ENCODE results near the gene NLRP13.
"Not testable (repeated sequence)": the region's sequence is repeated elsewhere in the genome, so short reads cannot be mapped to it uniquely, and the experiment has no call there.

Gene NLRP13, protein sequence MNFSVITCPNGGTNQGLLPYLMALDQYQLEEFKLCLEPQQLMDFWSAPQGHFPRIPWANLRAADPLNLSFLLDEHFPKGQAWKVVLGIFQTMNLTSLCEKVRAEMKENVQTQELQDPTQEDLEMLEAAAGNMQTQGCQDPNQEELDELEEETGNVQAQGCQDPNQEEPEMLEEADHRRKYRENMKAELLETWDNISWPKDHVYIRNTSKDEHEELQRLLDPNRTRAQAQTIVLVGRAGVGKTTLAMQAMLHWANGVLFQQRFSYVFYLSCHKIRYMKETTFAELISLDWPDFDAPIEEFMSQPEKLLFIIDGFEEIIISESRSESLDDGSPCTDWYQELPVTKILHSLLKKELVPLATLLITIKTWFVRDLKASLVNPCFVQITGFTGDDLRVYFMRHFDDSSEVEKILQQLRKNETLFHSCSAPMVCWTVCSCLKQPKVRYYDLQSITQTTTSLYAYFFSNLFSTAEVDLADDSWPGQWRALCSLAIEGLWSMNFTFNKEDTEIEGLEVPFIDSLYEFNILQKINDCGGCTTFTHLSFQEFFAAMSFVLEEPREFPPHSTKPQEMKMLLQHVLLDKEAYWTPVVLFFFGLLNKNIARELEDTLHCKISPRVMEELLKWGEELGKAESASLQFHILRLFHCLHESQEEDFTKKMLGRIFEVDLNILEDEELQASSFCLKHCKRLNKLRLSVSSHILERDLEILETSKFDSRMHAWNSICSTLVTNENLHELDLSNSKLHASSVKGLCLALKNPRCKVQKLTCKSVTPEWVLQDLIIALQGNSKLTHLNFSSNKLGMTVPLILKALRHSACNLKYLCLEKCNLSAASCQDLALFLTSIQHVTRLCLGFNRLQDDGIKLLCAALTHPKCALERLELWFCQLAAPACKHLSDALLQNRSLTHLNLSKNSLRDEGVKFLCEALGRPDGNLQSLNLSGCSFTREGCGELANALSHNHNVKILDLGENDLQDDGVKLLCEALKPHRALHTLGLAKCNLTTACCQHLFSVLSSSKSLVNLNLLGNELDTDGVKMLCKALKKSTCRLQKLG

DNA sequence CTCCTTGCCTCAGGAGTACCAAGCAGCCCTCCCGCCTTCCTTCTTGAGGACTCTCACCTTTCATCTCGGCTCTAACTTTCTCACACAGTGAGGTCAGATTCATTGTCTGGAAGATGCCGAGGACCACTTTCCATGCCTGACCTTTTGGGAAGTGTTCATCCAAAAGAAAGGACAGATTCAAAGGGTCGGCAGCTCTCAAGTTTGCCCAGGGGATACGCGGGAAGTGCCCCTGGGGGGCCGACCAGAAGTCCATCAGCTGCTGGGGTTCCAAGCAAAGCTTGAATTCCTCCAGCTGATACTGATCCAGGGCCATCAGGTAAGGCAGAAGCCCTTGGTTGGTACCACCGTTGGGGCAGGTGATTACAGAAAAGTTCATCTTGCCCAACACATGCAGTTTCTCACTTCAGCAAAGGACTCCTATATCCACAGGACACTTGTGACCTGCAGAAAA is at the start of gene NLRP13:
TSS of gene NLRP13 (minus strand) at position 401 of the 451 bp plus-strand sequence. CDS start at position 376, 25 bp downstream.
- no peak for DNase-seq (ENCODE audit: low read depth, low spot score)

DNA sequence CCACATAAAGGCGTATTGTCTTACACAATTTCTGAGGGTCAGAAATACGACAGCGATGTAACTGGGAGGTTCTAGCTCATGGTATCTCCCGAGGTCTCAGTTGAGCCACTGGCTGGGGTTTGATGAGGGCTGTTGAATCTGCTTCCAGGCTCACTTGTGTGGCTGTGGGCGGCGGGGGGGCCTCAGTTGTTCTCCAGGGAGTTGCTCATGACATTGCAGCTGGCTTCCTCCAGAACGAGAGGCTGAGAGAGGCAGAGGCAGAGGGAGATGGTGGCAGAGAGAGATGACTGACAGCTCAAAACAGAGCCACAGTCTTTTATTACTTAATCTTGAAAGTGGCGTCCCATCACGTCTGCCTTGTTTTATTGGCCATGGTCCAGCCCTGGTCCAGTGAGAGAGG is 48.3 kb upstream of the NLRP13 start:
- no peak for DNase-seq (ENCODE audit: low read depth, low spot score)

DNA sequence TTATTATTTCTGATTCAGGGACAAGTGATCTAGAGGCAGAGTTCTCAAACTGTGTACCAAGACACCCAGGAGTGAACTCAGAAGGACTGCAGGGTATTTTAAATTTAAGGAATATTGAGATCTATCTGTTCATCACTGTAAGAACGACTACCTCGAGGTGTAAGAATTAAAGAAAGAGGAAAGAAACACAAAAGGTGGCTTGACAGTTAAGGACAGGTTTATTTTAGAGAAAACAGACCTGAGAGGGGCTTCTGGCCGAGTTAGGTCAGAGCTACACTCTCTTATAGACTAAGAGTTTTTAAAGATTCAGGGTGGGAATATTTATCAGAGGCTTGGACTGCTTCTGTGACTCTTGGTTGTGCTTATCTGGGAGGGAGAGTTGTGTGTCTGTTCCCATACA is 41.8 kb upstream of the NLRP13 start:
- no peak for DNase-seq (ENCODE audit: low read depth, low spot score)

DNA sequence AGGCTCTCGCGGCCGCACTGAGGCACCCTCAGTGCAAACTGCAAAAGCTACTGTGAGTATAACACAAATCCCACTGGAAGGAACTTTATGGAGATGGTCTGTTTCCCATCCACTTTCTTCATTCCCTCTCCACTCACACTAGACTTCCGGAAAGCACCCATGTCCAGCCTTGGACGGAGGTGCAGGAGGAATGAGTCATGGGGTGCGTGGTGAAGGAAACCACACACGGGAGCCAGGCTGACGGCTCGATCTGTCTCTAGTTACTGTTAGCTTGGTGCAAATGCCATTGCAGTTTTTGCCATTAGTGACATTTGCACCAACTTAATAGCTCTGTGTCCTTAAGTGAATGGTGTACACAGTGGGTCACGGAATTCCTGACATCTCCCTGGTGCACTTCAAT is 30.1 kb upstream of the NLRP13 start:
- DNase-seq (ENCODE audit: low read depth, low spot score), result no peak

DNA sequence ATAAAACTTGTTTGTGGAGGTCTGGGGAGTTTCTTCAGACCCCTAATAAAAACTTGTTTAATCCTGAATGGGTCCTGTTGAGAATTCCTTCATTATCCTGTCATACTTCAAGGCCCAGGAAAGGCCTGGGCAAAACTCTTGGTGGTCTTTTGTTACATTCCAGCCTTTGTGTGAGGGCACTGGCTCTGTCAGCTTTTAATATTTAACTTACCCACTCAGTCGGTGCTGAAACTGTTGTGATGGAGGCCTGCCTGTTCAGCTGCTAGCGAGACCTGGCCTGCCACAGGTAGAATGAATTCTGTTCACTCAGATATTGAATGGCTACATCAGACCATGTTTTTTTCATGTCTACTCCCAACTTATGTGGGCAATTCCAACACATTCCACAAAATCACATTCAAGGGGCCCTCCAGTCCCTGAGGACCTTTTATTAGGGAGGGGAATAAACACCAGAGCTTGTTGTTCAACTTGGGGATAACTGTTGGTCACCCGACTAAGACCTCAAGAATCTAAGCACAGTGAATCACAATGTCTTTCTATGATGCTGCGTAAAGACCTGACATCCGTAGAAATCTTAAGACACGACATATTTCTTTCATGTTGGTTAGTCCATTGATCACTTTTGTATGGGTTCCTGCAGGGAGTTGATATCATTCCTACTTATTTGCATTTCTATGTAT is 28.0 kb upstream of the NLRP13 start:
- no peak for DNase-seq (ENCODE audit: low read depth, low spot score)

DNA sequence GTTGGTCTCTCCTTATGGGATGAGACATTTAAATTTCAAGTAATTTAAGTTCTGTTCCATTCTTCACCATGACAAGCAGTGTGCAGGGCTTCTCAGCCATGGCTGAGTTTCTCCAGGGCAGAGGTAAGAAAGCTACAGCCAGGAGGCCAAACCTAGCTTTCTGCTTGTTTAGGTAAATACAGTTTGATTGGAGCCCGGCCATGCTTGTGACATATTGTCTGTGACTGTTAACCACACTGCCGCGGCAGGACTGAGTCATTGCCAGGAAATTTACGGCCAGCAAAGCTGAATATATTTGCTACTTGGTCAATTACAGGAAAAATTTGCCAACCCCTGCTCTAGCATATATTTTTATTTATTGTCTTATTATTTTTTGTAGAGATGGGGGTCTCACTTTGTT is 26.2 kb upstream of the NLRP13 start:
- no peak for DNase-seq (ENCODE audit: low read depth, low spot score)

DNA sequence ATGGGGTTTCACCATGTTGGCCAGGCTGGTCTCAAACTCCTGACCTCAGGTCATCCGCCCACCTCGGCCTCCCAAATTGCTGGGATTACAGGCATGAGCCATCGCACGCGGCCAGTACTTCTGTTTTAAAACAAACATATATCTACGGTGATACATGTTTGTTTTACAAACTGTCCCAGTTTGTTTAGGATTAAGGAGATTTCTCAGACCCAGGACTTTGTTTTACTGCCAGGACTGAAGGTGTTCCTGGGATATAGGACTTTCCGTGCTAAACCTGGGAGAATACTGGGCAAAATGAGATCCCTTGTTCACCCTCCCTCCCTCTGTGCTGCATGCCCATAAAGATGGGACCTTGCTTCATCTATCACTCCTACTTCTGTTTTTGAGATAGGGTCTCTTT is 24.3 kb upstream of the NLRP13 start:
- no peak for DNase-seq (ENCODE audit: low read depth, low spot score)

DNA sequence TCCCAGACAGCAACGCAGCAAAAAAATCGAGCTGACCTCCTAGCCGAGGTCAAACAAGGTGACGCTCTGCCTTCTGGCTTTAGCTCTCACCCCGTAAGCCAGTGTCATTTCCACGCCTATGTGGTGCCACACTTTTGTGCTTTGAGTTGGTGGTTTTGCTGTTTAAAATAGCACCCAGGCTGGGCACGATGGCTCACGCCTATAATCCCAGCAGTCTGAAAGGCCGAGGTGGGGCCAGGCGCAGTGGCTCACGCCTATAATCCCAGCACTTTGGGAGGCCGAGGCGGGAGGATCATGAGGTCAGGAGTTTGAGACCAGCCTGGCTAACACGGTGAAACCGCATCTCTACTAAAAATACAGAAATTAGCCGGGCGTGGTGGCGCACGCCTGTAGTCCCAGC is 18.4 kb upstream of the NLRP13 start:
- not testable (repeated sequence) for DNase-seq (ENCODE audit: low read depth, low spot score)

DNA sequence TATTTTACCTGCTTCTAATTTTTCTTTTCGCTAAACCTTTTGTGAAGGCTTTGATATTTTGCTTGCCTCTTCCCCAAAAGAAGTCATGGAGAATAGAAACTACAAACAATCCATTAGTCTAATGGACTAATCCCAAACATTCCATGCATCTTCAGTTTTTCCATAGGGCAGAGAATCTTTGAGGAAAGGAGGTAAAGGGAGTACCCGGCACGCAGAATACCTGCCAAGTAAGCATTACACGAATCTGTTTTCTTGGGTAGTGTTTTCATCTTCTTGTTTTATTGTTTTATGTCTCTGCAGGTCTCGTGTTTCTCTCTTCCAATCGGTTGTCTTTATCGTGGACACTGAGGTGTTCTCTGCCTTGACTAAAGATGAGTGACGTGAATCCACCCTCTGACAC is 15.4 kb upstream of the NLRP13 start, which contains the start of gene NLRP8:
TSS of gene NLRP8 (plus strand) at position 301 of the 400 bp plus-strand sequence.
- DNase-seq (ENCODE audit: low read depth, low spot score), result no peak

DNA sequence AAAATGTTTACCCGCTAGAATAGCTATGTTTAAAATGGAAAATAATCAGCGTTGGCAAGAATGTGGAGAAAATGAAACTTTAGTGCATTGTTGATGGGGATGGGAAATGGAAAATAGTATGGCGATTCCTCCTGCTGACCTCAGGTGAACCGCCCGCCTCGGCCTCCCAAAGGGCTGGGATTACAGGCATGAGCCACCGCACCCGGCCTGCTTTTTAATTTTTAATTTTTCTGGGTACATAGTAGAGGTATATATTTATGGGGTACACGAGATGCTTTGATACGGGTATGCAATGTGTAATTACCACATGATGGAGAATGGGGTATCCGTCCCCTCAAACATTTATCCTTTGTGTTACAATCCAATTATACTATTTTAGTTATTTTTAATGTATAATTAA is 8.2 kb upstream of the NLRP13 start:
- no peak for DNase-seq (ENCODE audit: low read depth, low spot score)

DNA sequence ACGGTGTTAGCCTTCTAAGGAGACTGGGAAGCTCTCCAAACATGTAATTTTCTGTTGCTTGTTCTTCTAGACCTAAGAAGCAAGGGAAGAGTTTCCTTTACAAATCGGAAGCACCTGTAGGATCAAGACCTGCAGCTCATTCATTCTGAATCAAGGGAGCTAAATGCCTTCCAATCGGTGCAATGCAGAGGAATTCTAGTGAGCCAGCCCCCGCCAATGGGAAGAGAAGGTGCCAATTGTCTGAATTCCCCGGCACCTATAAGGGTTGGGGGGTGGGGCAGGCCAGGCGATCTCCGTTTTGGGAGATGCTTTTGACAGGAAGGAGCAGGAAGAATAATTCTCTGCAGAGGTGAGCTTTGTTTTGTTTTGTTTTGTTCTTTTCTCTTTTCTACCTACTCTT is 7.1 kb upstream of the NLRP13 start:
- DNase-seq (ENCODE audit: low read depth, low spot score), result no peak

DNA sequence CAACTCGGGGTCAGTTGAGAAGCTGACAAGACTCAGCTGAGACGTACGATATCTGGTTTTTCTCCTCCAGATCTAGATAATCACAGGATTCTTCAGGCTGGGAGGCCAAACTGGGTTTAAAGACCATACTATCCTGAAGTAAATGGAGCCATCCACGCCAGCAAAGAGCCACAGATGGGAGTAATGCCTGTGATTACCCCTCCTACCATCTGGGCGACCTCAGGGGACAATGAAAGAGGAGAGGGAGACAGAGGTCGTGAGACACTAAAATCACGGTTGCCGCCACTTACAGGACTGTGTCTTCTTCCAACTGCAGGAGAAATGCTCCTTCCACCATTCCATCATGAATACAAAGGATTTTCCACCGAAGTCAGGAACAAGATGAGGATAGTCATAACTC is 3.1 kb upstream of the NLRP13 start:
- no peak for DNase-seq (ENCODE audit: low read depth, low spot score)

DNA sequence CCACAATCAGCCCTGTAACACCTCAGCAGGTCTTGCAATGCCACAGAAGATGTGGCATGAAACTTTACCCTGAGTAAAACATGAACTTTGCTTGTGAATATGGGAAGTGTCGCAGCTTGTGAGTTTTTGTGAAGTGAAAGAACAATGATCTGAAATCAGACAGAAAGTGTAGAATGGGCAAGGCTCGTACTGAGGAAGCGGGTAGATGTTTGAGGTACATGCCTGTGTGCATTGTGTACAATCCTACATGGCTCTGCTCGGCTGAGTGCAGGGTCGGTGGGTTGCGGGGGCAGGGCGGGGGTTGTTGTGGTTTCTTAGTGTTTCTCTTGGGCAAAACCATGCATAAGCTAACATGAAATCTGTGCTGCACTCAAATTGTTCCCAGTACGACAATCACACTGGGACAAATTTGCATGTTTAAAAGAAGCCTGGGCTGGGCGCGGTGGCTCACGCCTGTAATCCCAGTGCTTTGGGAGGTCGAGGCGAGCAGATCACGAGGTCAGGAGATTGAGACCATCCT is 1.1 kb downstream of the NLRP13 start:
- no peak for DNase-seq (ENCODE audit: low read depth, low spot score)

DNA sequence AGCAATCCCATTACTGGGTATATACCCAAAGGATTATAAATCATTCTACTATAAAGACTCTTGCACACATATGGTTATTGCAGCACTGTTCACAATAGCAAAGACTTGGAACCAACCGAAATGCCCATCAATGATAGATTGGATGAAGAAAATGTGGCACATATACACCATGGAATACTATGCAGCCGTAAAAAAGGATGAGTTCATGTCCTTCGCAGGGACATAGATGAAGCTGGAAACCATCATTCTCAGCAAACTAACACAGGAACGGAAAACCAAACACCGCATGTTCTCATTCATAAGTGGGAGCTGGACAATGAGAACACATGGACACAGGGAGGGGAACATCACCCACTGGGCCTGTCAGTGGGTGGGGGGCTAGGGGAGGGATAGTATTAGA is 2.9 kb downstream of the NLRP13 start:
- not testable (repeated sequence) for DNase-seq (ENCODE audit: low read depth, low spot score)

DNA sequence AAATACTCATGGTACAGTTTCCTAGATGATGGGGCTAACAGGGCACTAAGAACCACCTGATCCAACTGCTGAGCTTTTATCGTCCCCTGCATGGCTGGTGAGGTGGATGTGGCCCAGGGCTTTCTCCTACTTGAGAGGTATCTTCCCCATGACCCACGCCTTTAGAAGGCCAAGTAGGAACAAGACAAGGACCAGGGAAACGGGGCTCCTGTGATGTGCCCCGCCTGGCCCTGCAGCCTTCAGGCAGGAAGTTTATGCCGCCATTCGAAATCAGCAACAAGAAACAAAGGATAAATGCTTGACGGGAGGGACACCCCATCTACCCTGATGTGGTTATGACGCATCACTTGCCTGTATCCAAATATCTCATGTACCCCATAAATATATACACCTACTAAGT is 4.1 kb downstream of the NLRP13 start:
- no peak for DNase-seq (ENCODE audit: low read depth, low spot score)

DNA sequence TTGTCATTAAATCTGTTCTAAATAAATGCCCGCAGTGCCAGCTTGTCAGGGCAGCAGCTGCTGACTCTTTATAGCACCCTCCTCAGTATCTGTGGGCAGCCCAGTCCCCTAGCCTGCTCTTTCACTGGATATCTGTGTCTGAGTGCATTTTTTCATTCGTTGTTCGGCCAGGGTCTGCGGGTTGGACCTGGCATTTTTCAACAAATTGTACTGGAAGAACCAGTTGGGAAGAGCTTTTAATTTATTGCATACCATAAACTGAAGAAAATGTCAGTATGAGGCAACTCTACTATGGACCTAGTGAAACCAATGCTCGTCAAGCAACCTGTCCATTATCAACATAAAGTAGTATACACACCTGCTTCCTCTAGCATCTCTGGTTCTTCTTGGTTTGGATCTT is 8.6 kb downstream of the NLRP13 start:
- no peak for DNase-seq (ENCODE audit: low read depth, low spot score)

DNA sequence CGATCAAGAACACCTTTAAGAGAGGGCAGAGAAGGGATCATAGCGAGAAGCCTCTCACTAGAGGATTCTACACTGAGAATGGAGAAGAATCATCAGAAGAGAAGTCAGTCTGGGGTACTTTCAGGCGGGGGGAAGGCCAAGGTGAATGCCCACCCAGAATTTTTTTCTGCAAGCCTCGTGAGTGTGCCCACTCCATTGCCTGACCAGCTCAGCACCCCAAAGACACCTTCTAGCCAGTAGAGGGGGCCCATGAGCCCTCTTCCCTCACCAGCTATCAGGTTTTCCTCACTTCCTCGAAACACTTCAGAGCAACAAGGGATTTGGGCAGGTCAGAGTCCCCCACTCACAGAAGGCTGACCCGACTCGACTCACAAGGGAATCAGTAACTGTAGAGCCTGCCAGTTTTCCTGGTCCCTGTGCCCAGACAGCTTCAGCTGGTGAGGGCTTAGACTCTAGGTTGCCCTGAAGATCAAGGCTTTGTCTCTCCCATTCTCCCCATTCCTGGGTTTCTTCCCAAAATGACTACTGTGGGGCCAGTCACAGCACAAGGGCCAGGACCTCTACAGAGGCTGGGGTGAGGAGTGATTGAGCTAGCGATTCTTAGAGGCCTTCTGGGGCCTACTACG is 18.4 kb downstream of the NLRP13 start:
- DNase-seq (ENCODE audit: low read depth, low spot score), result no peak

DNA sequence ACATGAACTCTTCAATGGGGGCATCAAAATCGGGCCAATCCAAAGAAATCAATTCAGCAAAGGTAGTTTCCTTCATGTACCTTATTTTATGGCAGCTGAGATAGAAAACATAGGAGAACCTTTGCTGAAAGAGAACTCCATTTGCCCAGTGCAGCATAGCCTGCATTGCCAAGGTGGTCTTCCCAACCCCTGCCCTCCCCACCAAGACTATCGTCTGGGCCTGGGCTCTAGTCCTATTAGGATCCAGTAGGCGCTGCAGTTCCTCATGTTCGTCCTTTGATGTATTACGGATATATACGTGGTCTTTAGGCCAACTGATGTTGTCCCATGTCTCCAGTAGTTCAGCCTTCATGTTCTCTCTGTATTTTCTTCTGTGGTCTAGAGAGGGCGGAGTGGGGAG is 19.2 kb downstream of the NLRP13 start:
- no peak for DNase-seq (ENCODE audit: low read depth, low spot score)

DNA sequence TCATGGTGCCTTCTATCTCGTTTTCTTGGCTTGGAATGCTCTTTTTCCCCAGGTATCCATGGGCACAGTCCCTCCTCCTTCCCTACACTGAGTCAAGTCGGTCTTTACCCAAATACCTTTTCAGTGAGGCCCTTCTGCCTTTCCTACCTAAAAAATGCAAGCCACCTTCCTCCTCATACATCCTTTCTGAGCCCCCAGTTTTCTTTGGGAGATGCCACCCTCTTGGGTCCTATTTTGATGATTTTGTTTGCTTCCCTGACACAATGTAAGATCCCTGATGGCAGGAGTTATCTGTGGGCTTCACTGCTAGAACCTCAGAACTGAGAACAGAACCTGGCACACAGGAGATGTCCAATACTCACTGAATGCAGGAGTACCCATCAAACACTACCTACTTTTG is 22.3 kb downstream of the NLRP13 start:
- no peak for DNase-seq (ENCODE audit: low read depth, low spot score)

DNA sequence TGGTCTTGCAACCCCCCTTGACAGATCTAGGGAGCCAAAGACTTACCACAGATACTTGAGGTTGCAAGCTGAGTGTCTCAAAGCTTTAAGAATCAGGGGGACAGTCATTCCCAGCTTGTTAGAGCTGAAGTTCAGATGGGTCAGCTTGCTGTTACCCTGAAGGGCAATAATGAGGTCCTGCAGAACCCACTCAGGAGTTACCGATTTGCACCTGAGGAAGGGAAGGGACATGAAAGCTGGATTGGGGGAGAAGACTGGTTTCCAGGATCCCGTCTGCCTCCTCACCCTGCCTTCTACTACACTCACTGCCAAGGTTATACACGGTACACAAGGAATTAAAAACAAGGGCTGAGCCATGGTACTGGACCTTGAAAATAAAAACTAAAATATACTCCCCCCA is 24.4 kb downstream of the NLRP13 start:
- DNase-seq (ENCODE audit: low read depth, low spot score), result no peak

DNA sequence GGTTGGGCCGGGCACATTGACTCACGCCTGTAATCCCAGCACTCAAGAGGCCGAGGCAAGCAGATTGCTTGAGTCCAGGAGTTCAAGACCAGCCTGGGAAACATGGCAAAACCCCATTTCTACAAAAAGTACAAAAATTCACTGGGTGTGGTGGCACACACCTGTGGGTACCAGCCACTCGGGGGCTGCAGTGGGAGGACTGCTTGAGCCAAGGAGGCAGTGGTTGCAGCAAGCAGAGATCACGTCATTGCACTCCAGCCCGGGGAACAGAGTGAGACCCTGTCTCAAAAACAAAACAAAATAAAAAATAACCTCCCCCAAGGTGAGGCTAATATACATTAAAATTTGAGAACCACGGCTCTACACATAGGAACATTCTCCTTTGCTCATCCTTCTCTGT is 24.9 kb downstream of the NLRP13 start:
- DNase-seq (ENCODE audit: low read depth, low spot score), result no peak
